Measurements from ENCODE around the gene RALA.

The RALA gene

GRCh38 chr7:39753823-39754325, 130.5 kb downstream of the RALA start:
- H3K27ac ChIP-seq = no peak overlapping the region
- DNase-seq (ENCODE audit: low read depth, low spot score) = no peak

DNA sequence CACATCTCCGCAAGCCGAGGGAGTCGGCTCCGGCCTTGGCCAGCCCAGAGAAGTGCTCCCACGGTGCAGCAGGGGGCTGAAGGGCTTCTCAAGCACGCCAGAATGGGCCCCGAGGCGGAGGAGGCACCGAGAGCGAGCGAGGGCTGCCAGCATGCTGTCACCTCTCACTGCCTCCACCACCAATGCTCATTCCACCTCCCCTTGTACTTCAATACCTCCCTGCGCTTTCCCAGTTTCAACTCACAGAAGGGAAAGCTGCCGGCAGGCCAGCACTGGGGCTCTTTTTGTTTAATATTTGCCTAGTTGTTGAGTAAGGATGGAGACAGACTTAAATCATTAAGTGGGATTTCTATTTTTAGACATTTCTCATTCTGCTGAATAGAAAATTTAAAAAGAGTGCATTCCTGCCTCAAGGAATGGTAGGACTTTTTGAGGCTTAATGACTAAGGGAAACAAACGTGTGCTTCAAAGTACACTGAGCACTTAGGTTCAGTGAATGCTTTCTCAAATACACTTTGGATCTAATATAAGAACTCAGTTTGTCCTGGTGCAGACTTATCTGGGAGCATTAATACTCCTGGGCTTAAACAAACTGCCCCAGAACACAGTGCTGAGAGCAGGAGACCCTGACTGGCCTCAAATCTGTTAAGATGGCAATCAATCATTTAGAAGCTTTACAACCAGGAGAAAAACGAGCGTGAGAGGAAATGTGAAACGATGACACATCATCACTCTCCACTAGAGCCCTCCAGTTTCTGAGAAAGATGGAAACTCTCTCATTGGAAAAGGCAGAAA, 131.2 kb downstream of the RALA start:
- H3K27ac ChIP-seq = no peak overlapping the region
- no peak for DNase-seq (ENCODE audit: low read depth, low spot score)

DNA sequence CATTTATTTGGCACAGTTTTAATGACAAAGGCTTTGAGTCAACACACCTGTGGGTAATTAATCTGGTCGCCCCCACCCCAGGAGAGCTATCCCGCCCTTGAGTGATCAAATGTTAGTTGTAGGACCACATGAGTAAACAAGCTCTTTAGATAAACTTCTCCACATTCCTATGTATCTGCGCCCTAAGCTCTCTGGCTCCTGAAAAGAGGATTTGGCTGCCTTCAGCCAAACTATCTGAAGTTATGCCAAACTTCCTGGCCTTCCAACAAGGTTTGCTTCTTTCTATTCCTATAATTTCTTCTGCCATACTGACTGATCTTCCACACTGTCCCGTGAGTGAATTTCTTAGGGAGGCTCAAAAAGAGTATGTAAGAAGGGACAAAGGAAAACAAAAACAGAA, 134.2 kb downstream of the RALA start:
- no peak overlapping the region for H3K27ac ChIP-seq
- no peak for DNase-seq (ENCODE audit: low read depth, low spot score)

All from epithelial cell of prostate (primary cell).